GM23338 (cell line): ENCODE data around the gene SOX13.

ENCODE experiments used
- EZH2 ChIP-seq: fragments of 200-600 bp; sonication (generic); IDR thresholded peaks from one replicate; pipeline ENCODE4 v1.8.0; 2017; ENCODE audit warnings: antibody characterized with exemption, mild to moderate bottlenecking, low read depth; ENCODE audit not compliant: unreplicated experiment
- EZH2phosphoT487 ChIP-seq: fragments of 200-600 bp; sonication (generic); IDR thresholded peaks from one replicate; pipeline ENCODE4 v1.8.1; 2018; ENCODE audit warnings: antibody characterized with exemption; ENCODE audit not compliant: unreplicated experiment
- JUNB ChIP-seq: IDR thresholded peaks from one replicate; pipeline ENCODE4 v1.6.1; 2016; ENCODE audit warnings: antibody characterized with exemption; ENCODE audit not compliant: unreplicated experiment
- NANOG ChIP-seq: IDR thresholded peaks from 2 replicates; pipeline ENCODE4 v1.6.1; 2016; ENCODE audit warnings: antibody characterized with exemption, borderline replicate concordance
- POLR2AphosphoS5 ChIP-seq: IDR thresholded peaks from 2 replicates; pipeline ENCODE4 v1.6.1; 2016; ENCODE audit warnings: antibody characterized with exemption, low read depth
- ZNF114 ChIP-seq: fragments of 250-450 bp; sonication (Bioruptor Pico); IDR thresholded peaks from 2 replicates; pipeline ENCODE4 v1.5.0; 2020; ENCODE audit warnings: mild to moderate bottlenecking, moderate library complexity
- TF ChIP-seq, protein P1 (sequence below), 2 experiments: fragments of 200-600 bp in 1 of 2; sonication (generic) in 1 of 2; conservative IDR thresholded peaks; 2 replicates each; pipeline versions ENCODE4 v1.5.1 to v1.6.1; 2016 to 2017; ENCODE audit warnings: antibody characterized with exemption in 2 of 2, low read depth in 2 of 2, mild to moderate bottlenecking in 2 of 2, moderate library complexity in 1 of 2
- TF ChIP-seq, protein P2 (sequence below): IDR thresholded peaks from one replicate; pipeline ENCODE4 v1.6.1; 2018; ENCODE audit warnings: antibody characterized with exemption; ENCODE audit not compliant: unreplicated experiment

DNA sequence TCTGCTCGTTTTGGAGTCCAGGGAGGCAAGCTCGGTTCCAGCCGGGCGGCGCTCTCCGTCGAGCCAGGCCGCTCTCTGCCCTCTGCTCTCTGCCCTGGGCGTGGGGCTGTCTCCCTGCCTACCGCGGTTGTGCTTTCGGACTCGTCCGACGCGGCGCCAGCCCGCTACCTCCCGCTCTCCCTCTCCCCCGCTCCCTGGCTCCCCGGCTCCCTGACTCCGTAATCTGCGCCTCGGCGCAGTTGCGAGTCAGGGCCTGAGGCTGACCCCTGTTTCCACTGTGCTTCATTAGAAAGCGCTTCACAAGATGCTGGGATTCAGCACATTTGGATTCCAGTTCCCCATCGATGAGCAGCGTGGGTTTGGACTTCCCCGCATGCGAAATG, 2.2 kb downstream of the SOX13 start:
- TF ChIP-seq, protein P1, sequence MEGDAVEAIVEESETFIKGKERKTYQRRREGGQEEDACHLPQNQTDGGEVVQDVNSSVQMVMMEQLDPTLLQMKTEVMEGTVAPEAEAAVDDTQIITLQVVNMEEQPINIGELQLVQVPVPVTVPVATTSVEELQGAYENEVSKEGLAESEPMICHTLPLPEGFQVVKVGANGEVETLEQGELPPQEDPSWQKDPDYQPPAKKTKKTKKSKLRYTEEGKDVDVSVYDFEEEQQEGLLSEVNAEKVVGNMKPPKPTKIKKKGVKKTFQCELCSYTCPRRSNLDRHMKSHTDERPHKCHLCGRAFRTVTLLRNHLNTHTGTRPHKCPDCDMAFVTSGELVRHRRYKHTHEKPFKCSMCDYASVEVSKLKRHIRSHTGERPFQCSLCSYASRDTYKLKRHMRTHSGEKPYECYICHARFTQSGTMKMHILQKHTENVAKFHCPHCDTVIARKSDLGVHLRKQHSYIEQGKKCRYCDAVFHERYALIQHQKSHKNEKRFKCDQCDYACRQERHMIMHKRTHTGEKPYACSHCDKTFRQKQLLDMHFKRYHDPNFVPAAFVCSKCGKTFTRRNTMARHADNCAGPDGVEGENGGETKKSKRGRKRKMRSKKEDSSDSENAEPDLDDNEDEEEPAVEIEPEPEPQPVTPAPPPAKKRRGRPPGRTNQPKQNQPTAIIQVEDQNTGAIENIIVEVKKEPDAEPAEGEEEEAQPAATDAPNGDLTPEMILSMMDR (conservative IDR thresholded peaks at IDR 0.05; ENCODE audit: low read depth in 2 of 2) = no peak
- TF ChIP-seq EZH2 (no peak), POLR2AphosphoS5 (no peak), JUNB (no peak), ZNF114 (CRISPR knock-in tag) (no peak), EZH2phosphoT487 (no peak), NANOG (no peak)
- TF ChIP-seq, protein P2, sequence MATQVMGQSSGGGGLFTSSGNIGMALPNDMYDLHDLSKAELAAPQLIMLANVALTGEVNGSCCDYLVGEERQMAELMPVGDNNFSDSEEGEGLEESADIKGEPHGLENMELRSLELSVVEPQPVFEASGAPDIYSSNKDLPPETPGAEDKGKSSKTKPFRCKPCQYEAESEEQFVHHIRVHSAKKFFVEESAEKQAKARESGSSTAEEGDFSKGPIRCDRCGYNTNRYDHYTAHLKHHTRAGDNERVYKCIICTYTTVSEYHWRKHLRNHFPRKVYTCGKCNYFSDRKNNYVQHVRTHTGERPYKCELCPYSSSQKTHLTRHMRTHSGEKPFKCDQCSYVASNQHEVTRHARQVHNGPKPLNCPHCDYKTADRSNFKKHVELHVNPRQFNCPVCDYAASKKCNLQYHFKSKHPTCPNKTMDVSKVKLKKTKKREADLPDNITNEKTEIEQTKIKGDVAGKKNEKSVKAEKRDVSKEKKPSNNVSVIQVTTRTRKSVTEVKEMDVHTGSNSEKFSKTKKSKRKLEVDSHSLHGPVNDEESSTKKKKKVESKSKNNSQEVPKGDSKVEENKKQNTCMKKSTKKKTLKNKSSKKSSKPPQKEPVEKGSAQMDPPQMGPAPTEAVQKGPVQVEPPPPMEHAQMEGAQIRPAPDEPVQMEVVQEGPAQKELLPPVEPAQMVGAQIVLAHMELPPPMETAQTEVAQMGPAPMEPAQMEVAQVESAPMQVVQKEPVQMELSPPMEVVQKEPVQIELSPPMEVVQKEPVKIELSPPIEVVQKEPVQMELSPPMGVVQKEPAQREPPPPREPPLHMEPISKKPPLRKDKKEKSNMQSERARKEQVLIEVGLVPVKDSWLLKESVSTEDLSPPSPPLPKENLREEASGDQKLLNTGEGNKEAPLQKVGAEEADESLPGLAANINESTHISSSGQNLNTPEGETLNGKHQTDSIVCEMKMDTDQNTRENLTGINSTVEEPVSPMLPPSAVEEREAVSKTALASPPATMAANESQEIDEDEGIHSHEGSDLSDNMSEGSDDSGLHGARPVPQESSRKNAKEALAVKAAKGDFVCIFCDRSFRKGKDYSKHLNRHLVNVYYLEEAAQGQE = no peak
